Measurements from ENCODE around the gene PPP2R5E. TPM values are rescaled to one million over a fixed set of nuclear protein-coding genes. Genes with fewer than 3 reads are reported as not detected.
A peak's percentile ranks its signal among the peaks of the same experiment; 100 is the strongest.

PPP2R5E gene
- total and polyA plus RNA-seq, 2 experiments from 2014 or later, result 30.9 to 31.4 TPM

DNA sequence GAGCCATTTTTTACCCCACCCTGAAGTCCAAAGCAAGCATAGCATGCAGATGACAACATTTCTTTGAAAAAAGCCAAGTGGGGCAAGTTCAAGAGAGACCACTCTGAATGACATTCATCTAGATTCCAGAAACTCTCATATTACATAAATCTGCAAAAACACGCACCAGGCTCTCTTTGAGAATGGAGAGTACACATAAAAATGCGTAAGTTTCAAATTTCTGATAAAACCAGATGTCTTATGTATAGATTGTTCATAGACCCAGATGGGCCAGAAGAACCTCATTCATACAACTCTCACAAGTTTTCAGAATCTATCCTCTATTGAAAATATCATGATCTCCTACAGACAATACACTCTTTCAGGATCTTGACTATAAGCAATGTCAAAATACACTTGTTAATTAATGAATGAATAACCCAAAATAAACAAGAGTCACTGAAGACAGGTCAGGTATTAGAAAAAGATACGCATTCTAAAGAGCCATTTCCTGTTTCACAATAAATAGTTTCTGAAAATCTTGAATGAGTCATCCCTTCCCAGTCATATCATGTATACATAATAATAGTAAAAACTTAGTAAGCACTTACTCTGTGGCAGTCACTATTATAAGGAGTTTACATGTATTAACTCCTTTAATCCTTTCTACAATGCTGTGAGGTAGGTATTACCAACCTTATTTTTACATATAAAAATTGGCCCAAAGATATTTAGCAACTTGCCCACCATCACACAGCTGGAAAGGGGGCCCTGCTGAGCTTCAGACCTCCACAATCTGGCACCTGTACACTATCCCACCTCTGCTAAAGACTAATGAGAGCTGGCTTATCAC is 72.0 kb downstream of the PPP2R5E start:
- H3K4me1 ChIP-seq (ENCODE audit: insufficient read depth), result peaks cover 24% of the 10 kb centered on the region
- WGBS (ENCODE audit: low lambda C conversion rate, missing lambda C conversion rate), result 58% methylated on average over 3 of the region's 3 CpGs

DNA sequence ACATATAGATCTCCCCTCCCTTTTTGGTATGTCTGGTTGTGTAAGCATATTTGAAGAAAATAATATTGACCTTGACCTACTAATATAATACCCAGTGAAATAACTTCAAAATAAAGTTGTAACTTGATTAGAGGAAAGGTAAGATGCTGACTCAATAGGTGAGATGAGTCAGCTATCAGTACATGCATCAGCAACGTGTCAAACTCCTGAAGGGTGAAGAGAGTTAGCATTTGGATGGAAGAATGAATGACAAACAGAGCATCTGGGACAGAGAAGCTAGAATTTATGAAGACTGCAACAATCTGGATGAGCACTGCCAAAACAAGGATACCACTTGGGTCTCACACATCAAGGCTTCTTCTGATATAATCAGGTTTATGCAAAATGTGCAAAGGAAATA is 74.9 kb downstream of the PPP2R5E start:
- 54% methylated on average over 1 of the region's 1 CpG for WGBS (ENCODE audit: low lambda C conversion rate, missing lambda C conversion rate)
- Histone ChIP-seq H3K4me1 (ENCODE audit: insufficient read depth) (peaks cover 21% of the 10 kb centered on the region), H3K9me2 (replicated peaks; ENCODE audit: insufficient read depth) (no peaks in the 10 kb centered on the region), H3K9me3 (ENCODE audit: low read depth) (no peaks in the 10 kb centered on the region), H3K4me2 (no peak overlapping the region), H3K27ac (no peak overlapping the region), H4K20me1 (ENCODE audit: insufficient read depth, poor library complexity, severe bottlenecking) (peaks cover 15% of the 10 kb centered on the region), H3K79me2 (peaks cover 84% of the 10 kb centered on the region), H3K27me3 (no peaks in the 10 kb centered on the region), H3K4me3 (no peak overlapping the region), H2AFZ (no peak overlapping the region), H3K36me3 (replicated peaks; ENCODE audit: insufficient read depth, low read depth) (no peaks in the 10 kb centered on the region)
- no peak for DNase-seq (ENCODE audit: low spot score)
- TF ChIP-seq EZH2 (IDR thresholded peaks at IDR 0.05; ENCODE audit: borderline replicate concordance) (no peak), EZH2phosphoT487 (IDR thresholded peaks at IDR 0.05; ENCODE audit: low read depth, severe bottlenecking, unreplicated experiment) (no peak)
- TF ChIP-seq, protein P1, sequence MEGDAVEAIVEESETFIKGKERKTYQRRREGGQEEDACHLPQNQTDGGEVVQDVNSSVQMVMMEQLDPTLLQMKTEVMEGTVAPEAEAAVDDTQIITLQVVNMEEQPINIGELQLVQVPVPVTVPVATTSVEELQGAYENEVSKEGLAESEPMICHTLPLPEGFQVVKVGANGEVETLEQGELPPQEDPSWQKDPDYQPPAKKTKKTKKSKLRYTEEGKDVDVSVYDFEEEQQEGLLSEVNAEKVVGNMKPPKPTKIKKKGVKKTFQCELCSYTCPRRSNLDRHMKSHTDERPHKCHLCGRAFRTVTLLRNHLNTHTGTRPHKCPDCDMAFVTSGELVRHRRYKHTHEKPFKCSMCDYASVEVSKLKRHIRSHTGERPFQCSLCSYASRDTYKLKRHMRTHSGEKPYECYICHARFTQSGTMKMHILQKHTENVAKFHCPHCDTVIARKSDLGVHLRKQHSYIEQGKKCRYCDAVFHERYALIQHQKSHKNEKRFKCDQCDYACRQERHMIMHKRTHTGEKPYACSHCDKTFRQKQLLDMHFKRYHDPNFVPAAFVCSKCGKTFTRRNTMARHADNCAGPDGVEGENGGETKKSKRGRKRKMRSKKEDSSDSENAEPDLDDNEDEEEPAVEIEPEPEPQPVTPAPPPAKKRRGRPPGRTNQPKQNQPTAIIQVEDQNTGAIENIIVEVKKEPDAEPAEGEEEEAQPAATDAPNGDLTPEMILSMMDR (IDR thresholded peaks at IDR 0.05; ENCODE audit: poor library complexity), result no peak

More for the DNA sequence above, 72.0 kb downstream of the PPP2R5E start:
- TF ChIP-seq, protein P1 (IDR thresholded peaks at IDR 0.05; ENCODE audit: poor library complexity), result no peak
- no peak for TF ChIP-seq EZH2phosphoT487 (IDR thresholded peaks at IDR 0.05; ENCODE audit: low read depth, severe bottlenecking, unreplicated experiment)
- TF ChIP-seq EZH2 (IDR thresholded peaks at IDR 0.05; ENCODE audit: borderline replicate concordance), result no peak
- H3K4me3 ChIP-seq, result no peak overlapping the region
- DNase-seq (ENCODE audit: low spot score), result peak; percentile 48
- no peaks in the 10 kb centered on the region for H3K9me2 ChIP-seq (replicated peaks; ENCODE audit: insufficient read depth)
- H3K9me3 ChIP-seq (ENCODE audit: low read depth), result no peaks in the 10 kb centered on the region
- peak overlapping the region; percentile 78 for H3K27ac ChIP-seq
- peaks cover 15% of the 10 kb centered on the region for H4K20me1 ChIP-seq (ENCODE audit: insufficient read depth, poor library complexity, severe bottlenecking)
- H2AFZ ChIP-seq, result no peak overlapping the region
- no peaks in the 10 kb centered on the region for H3K27me3 ChIP-seq
- H3K79me2 ChIP-seq, result peaks cover 80% of the 10 kb centered on the region
- H3K4me2 ChIP-seq, result no peak overlapping the region
- H3K36me3 ChIP-seq (replicated peaks; ENCODE audit: insufficient read depth, low read depth), result no peaks in the 10 kb centered on the region

- Histone ChIP-seq H3K27me3 (no peaks in the 10 kb centered on the region), H4K20me1 (ENCODE audit: insufficient read depth, poor library complexity, severe bottlenecking) (peaks cover 15% of the 10 kb centered on the region), H3K4me2 (no peak overlapping the region), H3K4me1 (ENCODE audit: insufficient read depth) (peaks cover 17% of the 10 kb centered on the region), H3K9me3 (ENCODE audit: low read depth) (no peaks in the 10 kb centered on the region), H3K27ac (no peak overlapping the region), H3K79me2 (peaks cover 84% of the 10 kb centered on the region), H3K9me2 (replicated peaks; ENCODE audit: insufficient read depth) (no peaks in the 10 kb centered on the region), H2AFZ (no peak overlapping the region), H3K4me3 (no peak overlapping the region), H3K36me3 (replicated peaks; ENCODE audit: insufficient read depth, low read depth) (no peaks in the 10 kb centered on the region)
- 78% methylated on average over 4 of the region's 4 CpGs for WGBS (ENCODE audit: low lambda C conversion rate, missing lambda C conversion rate)
- DNase-seq (ENCODE audit: low spot score), result no peak
- TF ChIP-seq EZH2phosphoT487 (IDR thresholded peaks at IDR 0.05; ENCODE audit: low read depth, severe bottlenecking, unreplicated experiment) (no peak), EZH2 (IDR thresholded peaks at IDR 0.05; ENCODE audit: borderline replicate concordance) (no peak)
- TF ChIP-seq, protein P1 (IDR thresholded peaks at IDR 0.05; ENCODE audit: poor library complexity), result no peak
Measured at GRCh38 chr14:63467440-63468072, 75.6 kb downstream of the PPP2R5E start.
